NCI-H2081 treated with DMSO at 0.1 percent for 48 hours (cell line): ENCODE data around the gene TCP1.
A peak's percentile ranks its signal among the peaks of the same experiment; 100 is the strongest.
"Not testable (repeated sequence)": the region's sequence is repeated elsewhere in the genome, so short reads cannot be mapped to it uniquely, and the experiment has no call there.

Experiments used
- DNase-seq: peaks from one replicate; lab custom pipeline; 2025; lab: John Stamatoyannopoulos, UW

The TCP1 gene

GRCh38 chr6:159789377-159790148 lies at the start of gene TCP1:
Gene TCP1 (minus strand): TSS chr6:159789602. CDS start chr6:159789468, 134 bp downstream.
- DNase-seq = peak; percentile 90

GRCh38 chr6:159838020-159838744 lies 48.8 kb upstream of the TCP1 start:
- DNase-seq = no peak

- no peak for DNase-seq
These were observed 48.1 kb upstream of the TCP1 start for GRCh38 chr6:159837511-159837910.

GRCh38 chr6:159836718-159837490 lies 47.5 kb upstream of the TCP1 start:
- no peak for DNase-seq

- DNase-seq = no peak
These were observed 44.7 kb upstream of the TCP1 start for GRCh38 chr6:159833997-159834603.

- DNase-seq = no peak
These were observed 44.2 kb upstream of the TCP1 start for GRCh38 chr6:159833556-159833955.

- DNase-seq = no peak
These were observed 43.5 kb upstream of the TCP1 start for GRCh38 chr6:159832946-159833345.

- no peak for DNase-seq
These were observed 41.9 kb upstream of the TCP1 start for GRCh38 chr6:159831373-159831679.

GRCh38 chr6:159830501-159831372 lies 41.3 kb upstream of the TCP1 start:
- no peak for DNase-seq

GRCh38 chr6:159829526-159829925 lies 40.1 kb upstream of the TCP1 start:
- no peak for DNase-seq

- DNase-seq = no peak
These were observed 38.7 kb upstream of the TCP1 start for GRCh38 chr6:159828074-159828473.

- no peak for DNase-seq
These were observed 37.7 kb upstream of the TCP1 start for GRCh38 chr6:159826968-159827647.

GRCh38 chr6:159826004-159826403 lies 36.6 kb upstream of the TCP1 start:
- DNase-seq = no peak

- not testable (repeated sequence) for DNase-seq
These were observed 35.3 kb upstream of the TCP1 start for GRCh38 chr6:159824690-159825089.

- DNase-seq = no peak
These were observed 34.6 kb upstream of the TCP1 start for GRCh38 chr6:159823953-159824352.

- no peak for DNase-seq
These were observed 32.3 kb upstream of the TCP1 start for GRCh38 chr6:159821726-159822125.

- no peak for DNase-seq
These were observed 31.7 kb upstream of the TCP1 start for GRCh38 chr6:159821122-159821521.

- DNase-seq = no peak
These were observed 30.7 kb upstream of the TCP1 start for GRCh38 chr6:159819932-159820640.

- DNase-seq = no peak
These were observed 29.7 kb upstream of the TCP1 start for GRCh38 chr6:159819098-159819497.
